ENCODE data around the gene SMYD3.

DNA sequence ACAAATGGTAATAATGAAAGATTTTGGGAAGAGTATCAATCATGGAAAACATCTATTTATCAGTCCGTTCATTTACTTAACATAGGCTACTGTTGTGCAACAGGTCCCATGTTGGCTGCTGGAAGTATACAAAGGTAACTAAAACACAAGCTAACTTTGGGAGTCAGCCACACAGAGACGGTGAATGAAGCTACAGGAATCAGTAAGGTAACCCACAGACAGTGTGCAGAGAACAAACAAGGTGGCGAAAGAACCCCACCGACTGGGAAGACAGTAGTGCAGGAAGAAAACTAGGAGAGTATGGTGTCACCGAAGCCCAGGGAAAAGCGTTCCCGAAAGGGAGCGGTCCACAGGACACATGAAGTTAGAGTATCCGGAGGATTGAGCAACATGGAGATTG lies 342.3 kb downstream of the SMYD3 start:
- TF ChIP-seq EZH2 (IDR thresholded peaks at IDR 0.05; ENCODE audit: borderline replicate concordance, low read depth, low read length, severe bottlenecking): no peak
- TF ChIP-seq, protein P1, sequence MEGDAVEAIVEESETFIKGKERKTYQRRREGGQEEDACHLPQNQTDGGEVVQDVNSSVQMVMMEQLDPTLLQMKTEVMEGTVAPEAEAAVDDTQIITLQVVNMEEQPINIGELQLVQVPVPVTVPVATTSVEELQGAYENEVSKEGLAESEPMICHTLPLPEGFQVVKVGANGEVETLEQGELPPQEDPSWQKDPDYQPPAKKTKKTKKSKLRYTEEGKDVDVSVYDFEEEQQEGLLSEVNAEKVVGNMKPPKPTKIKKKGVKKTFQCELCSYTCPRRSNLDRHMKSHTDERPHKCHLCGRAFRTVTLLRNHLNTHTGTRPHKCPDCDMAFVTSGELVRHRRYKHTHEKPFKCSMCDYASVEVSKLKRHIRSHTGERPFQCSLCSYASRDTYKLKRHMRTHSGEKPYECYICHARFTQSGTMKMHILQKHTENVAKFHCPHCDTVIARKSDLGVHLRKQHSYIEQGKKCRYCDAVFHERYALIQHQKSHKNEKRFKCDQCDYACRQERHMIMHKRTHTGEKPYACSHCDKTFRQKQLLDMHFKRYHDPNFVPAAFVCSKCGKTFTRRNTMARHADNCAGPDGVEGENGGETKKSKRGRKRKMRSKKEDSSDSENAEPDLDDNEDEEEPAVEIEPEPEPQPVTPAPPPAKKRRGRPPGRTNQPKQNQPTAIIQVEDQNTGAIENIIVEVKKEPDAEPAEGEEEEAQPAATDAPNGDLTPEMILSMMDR (IDR thresholded peaks at IDR 0.05; ENCODE audit: borderline replicate concordance, extremely low read depth, low read length, poor library complexity, severe bottlenecking): no peak

Data from DND-41 (cell line).